ENCODE data around the gene CHTOP.

The CHTOP gene

DNA sequence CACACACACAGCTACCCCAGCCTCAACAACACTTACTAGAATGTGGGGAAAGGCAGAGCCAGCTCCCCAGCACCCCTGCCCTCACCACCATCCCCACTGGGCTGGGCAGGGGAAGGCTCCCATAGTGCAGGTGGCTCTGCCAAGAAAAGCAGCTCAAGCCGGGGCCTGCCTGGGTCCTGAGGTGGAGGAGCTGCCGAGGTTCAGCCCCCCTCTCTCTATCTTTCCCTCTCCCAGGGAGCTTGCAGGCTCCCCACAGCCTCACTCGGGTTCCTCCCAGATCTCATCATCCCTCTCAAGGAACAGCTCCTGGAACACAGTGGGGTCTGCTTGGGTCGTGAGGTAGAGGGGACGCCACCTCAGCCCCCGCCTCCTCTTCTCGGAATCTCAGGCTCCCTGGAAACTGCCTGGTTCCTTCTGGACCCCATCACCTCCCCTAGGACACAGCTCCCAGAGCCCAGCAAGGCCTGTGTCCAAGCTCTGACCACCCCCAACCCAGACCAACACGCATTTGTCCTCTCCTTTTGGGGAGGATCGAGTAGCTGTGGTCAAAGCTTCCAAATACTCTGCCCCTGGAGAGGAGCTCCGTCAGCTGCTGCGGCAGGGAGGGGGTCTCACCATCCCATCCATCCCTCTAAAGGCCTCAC is 21.6 kb upstream of the CHTOP start:
- H3K4me3 ChIP-seq (ENCODE audit: low read depth, low read length) = no peak overlapping the region
- no peak for DNase-seq (ENCODE audit: low read depth)
- no peak for TF ChIP-seq CTCF (IDR thresholded peaks at IDR 0.05; ENCODE audit: control insufficient read depth, extremely low read depth, insufficient read depth)

GRCh38 chr1:153612755-153613331 is 21.0 kb upstream of the CHTOP start, which contains the start of gene S100A16:
Gene S100A16, minus strand, starts transcription at chr1:153613137. Its CDS starts 4,986 bp downstream, at chr1:153608151.
- no peak for TF ChIP-seq CTCF (IDR thresholded peaks at IDR 0.05; ENCODE audit: control insufficient read depth, extremely low read depth, insufficient read depth)
- DNase-seq (ENCODE audit: low read depth) = no peak
- no peak within 1 kb of the TSS for H3K4me3 ChIP-seq (ENCODE audit: low read depth, low read length)

GRCh38 chr1:153613406-153613805 is 20.5 kb upstream of the CHTOP start:
- no peak for TF ChIP-seq CTCF (IDR thresholded peaks at IDR 0.05; ENCODE audit: control insufficient read depth, extremely low read depth, insufficient read depth)
- H3K4me3 ChIP-seq (ENCODE audit: low read depth, low read length) = no peak overlapping the region
- no peak for DNase-seq (ENCODE audit: low read depth)

DNA sequence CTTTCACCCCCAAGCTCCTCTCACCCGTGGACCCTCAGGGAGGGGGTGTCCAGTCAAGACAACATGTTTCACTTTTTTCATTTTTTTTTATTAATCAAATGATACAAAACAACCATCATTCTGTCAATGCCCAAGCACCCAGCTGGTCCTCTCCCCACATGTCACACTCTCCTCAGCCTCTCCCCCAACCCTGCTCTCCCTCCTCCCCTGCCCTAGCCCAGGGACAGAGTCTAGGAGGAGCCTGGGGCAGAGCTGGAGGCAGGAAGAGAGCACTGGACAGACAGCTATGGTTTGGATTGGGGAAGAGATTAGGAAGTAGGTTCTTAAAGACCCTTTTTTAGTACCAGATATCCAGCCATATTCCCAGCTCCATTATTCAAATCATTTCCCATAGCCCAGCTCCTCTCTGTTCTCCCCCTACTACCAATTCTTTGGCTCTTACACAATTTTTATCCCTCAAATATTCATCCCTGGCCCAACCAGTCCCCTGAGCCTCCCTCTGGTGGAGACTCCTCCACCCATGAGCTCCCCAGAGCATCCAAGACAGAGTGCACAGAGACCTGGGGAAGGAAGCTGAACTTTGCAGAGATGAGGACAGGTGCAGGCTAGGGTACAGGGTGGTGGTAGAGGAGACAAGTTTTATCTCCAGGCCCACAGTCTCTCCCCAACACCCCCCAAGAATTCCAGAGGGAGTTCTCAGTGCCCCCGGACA is 19.5 kb upstream of the CHTOP start:
- H3K4me3 ChIP-seq (ENCODE audit: low read depth, low read length) = no peak overlapping the region
- no peak for DNase-seq (ENCODE audit: low read depth)
- no peak for TF ChIP-seq CTCF (IDR thresholded peaks at IDR 0.05; ENCODE audit: control insufficient read depth, extremely low read depth, insufficient read depth)

DNA sequence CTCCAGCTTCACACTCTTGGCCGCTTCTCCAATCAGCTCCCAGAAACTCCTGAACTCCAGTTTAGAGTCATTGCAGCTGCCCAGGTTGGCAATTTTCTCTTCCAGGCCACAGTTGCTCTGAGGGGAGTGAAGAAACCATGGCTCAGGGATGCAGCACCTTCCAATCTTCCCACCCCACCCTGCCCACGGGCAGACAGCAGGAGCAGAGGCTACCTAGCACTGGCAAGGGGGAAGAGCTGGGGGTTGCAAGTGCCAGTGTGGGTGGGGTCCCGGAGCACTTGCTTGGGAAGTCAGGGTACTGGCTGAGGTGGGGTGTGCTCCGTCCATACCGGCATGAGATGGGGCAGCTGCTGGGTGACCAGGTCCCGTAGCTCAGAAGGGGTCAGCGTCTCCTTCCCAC is 19.0 kb upstream of the CHTOP start:
- no peak overlapping the region for H3K4me3 ChIP-seq (ENCODE audit: low read depth, low read length)
- no peak for TF ChIP-seq CTCF (IDR thresholded peaks at IDR 0.05; ENCODE audit: control insufficient read depth, extremely low read depth, insufficient read depth)

DNA sequence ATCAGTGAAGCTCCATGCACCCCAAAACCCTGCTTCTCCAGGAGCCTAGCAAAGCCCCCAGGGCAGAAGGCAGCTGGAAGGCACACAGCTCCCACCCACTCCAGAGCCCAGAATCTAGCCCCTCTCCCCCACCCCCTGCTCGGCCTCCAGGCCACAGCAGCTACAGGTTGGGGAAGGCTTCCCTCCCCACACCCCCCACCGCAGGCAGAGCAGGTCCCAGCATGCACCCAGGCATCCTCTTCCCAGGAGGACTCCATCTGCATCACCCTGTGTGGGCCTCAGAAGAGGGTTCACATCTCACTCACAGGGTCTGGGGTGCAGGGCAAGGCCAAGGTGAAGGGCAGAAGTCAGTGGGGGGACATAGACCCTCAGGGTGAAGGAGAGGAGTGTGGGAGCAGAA is 18.5 kb upstream of the CHTOP start:
- no peak for TF ChIP-seq CTCF (IDR thresholded peaks at IDR 0.05; ENCODE audit: control insufficient read depth, extremely low read depth, insufficient read depth)
- H3K4me3 ChIP-seq (ENCODE audit: low read depth, low read length) = no peak overlapping the region
- no peak for DNase-seq (ENCODE audit: low read depth)

More for the DNA sequence above, 19.0 kb upstream of the CHTOP start:
- DNase-seq (ENCODE audit: low read depth) = no peak

All from LNCaP clone FGC (cell line).